ENCODE measurements around the gene CHST6. TPM values are rescaled to one million over a fixed set of nuclear protein-coding genes. Genes with fewer than 3 reads are reported as not detected.

Gene CHST6
- total and polyA plus RNA-seq, 9 of the 15 experiments (the other 6 are each of a cell fraction or from before 2014, with no cell fraction given): 0.01 to 0.05 (median 0.02) TPM; not detected in 6

GRCh38 chr16:75433732-75434413 is 61.4 kb downstream of the CHST6 start (continued):
- TF ChIP-seq CBX1 (IDR thresholded peaks at IDR 0.05; ENCODE audit: low read depth) (no peak), ZFP91 (CRISPR knock-in tag; IDR thresholded peaks at IDR 0.05) (peak; percentile 18; the same call in 1 of the 2 replicates), PBX2 (CRISPR knock-in tag; IDR thresholded peaks at IDR 0.05; ENCODE audit: low read depth) (no peak), PBX2 (tag; conservative IDR thresholded peaks at IDR 0.05; ENCODE audit: low read depth) (peak; percentile 72), ATF7 (IDR thresholded peaks at IDR 0.05) (no peak), PTRF (tag; IDR thresholded peaks at IDR 0.05) (peak; percentile 60; the same call in 1 of the 2 replicates), PRPF4 (IDR thresholded peaks at IDR 0.05; ENCODE audit: insufficient read depth, low read depth, low read length, poor library complexity, severe bottlenecking) (no peak), NFE2L1 (tag; IDR thresholded peaks at IDR 0.05; ENCODE audit: borderline replicate concordance, low read depth) (no peak), STAT5B (CRISPR knock-in tag; IDR thresholded peaks at IDR 0.05) (no peak), HEY1 (CRISPR knock-in tag; IDR thresholded peaks at IDR 0.05; ENCODE audit: borderline replicate concordance) (no peak), XRCC5 (IDR thresholded peaks at IDR 0.05; ENCODE audit: low read depth, low read length) (no peak), XRCC4 (IDR thresholded peaks at IDR 0.05; ENCODE audit: extremely low read depth, insufficient read depth, insufficient read length) (no peak), XRCC3 (IDR thresholded peaks at IDR 0.05) (no peak), KDM4B (IDR thresholded peaks at IDR 0.05; ENCODE audit: borderline replicate concordance in 2 of 2, low read depth in 1 of 2) (no peak), ZBTB26 (CRISPR knock-in tag; IDR thresholded peaks at IDR 0.05) (no peak), LCOR (CRISPR knock-in tag; IDR thresholded peaks at IDR 0.05) (0 out of 2 replicates have a peak, but pooled peaks have one; percentile 11), RBM25 (IDR thresholded peaks at IDR 0.05; ENCODE audit: low read depth, low read length, severe bottlenecking) (peak; percentile 31), TCFL5 (CRISPR knock-in tag; conservative IDR thresholded peaks at IDR 0.05) (no peak), PHB (CRISPR knock-in tag; IDR thresholded peaks at IDR 0.05) (no peak), ZNF165 (CRISPR knock-in tag; IDR thresholded peaks at IDR 0.05; ENCODE audit: borderline replicate concordance) (no peak), CREB1 (IDR thresholded peaks at IDR 0.05) (no peak), CREB1 (CRISPR knock-in tag; IDR thresholded peaks at IDR 0.05) (no peak)
- TF ChIP-seq, protein P1, sequence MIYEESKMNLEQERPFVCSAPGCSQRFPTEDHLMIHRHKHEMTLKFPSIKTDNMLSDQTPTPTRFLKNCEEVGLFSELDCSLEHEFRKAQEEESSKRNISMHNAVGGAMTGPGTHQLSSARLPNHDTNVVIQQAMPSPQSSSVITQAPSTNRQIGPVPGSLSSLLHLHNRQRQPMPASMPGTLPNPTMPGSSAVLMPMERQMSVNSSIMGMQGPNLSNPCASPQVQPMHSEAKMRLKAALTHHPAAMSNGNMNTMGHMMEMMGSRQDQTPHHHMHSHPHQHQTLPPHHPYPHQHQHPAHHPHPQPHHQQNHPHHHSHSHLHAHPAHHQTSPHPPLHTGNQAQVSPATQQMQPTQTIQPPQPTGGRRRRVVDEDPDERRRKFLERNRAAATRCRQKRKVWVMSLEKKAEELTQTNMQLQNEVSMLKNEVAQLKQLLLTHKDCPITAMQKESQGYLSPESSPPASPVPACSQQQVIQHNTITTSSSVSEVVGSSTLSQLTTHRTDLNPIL (CRISPR knock-in tag; IDR thresholded peaks at IDR 0.05): no peak

Data from K562 (cell line).